Motor neuron (in vitro differentiated cells): ENCODE results near the gene TKFC. TPM values are rescaled to one million over a fixed set of nuclear protein-coding genes. Genes with fewer than 3 reads are reported as not detected.

ENCODE experiments used
- ATAC-seq, 8 experiments: fragments of 200-7000 bp; cut with Tn5 transposase; replicated peaks in 6 of 8; 2 replicates each; pipeline ENCODE4 v1.8.0; 2021; ENCODE audit warnings: mild to moderate bottlenecking in 8 of 8, moderate library complexity in 8 of 8
- H3K27ac ChIP-seq, 2 donors: fragments of 250-450 bp; sonication (Bioruptor Pico); 2 replicates each; pipeline ENCODE4 v1.9.0; 2021; ENCODE audit warnings: antibody characterized with exemption in 2 of 2, mild to moderate bottlenecking in 2 of 2, moderate library complexity in 1 of 2
- H3K4me1 ChIP-seq, 2 donors: fragments of 250-450 bp; sonication (Bioruptor Pico); replicated peaks in 1 of 2; 2 replicates each; pipeline ENCODE4 v1.6.1; 2021; ENCODE audit warnings: antibody characterized with exemption in 2 of 2, mild to moderate bottlenecking in 2 of 2, moderate library complexity in 1 of 2
- H3K4me3 ChIP-seq, 5 donors: fragments of 250-450 bp; sonication (Bioruptor Pico); 2 replicates each; pipeline ENCODE4 v1.9.0; 2021; ENCODE audit warnings: antibody characterized with exemption in 5 of 5, mild to moderate bottlenecking in 5 of 5, moderate library complexity in 4 of 5
- WGBS, 10 experiments: fragments of 450-650 bp; shearing (Covaris generic); methylation state at CpG; one replicate each; pipeline ENCODE4 v1.0.0; 2022; 5-methylcytosine and 5-hydroxymethylcytosine counted together
- in situ Hi-C, 9 experiments: fragments of 400-800 bp; cut with MboI; loops; one replicate each; pipeline ENCODE4 v1.15.0; 2021; ENCODE audit warnings: low sequenced_read_pairs in 9 of 9, low pct_unique_long_range_greater_than_20kb in 2 of 9; ENCODE audit not compliant: unreplicated experiment in 9 of 9
- total RNA-seq, 8 experiments: library from RNA; unstranded; fragments of 300-600 nt; gene quantifications; 2 replicates each; pipeline versions ENCODE4 v1.2.3 to v1.2.4, GENCODE V29; 2022

TKFC gene
- total RNA-seq, 8 experiments from 2014 or later, result 11.1 to 84.6 (median 20.1) TPM

- WGBS, 10 experiments, result no CpG with 5 or more reads among the region's 4 CpGs
- Histone ChIP-seq H3K27ac (no peak overlapping the region), H3K4me1 (peaks cover under 1 to 2% of the 10 kb centered on the region in 2 donors), H3K4me3 (no peak overlapping the region)
- ATAC-seq, result no peak
- in situ Hi-C loops, result loop anchor here in 1 of 9 experiments (25.0 kb wide), 1 partner anchor 296 kb away; no protein-coding TSS in a partner anchor
Measured at GRCh38 chr11:61341706-61342105, 8.7 kb downstream of the TKFC start.

- Histone ChIP-seq H3K4me3 (no peak overlapping the region), H3K4me1 (no peaks in the 10 kb centered on the region), H3K27ac (no peak overlapping the region)
- in situ Hi-C loops, result loop anchor here in 1 of 9 experiments (25.0 kb wide), 1 partner anchor 295 kb away; no protein-coding TSS in a partner anchor
- WGBS, 10 experiments, result 45 to 100% (median 88%) methylated on average over 1 to 9 of the region's 20 CpGs; no CpG with 5 or more reads in 3 of the 10 experiments
- no peak for ATAC-seq
Measured at GRCh38 chr11:61342207-61342803, 9.3 kb downstream of the TKFC start.

DNA sequence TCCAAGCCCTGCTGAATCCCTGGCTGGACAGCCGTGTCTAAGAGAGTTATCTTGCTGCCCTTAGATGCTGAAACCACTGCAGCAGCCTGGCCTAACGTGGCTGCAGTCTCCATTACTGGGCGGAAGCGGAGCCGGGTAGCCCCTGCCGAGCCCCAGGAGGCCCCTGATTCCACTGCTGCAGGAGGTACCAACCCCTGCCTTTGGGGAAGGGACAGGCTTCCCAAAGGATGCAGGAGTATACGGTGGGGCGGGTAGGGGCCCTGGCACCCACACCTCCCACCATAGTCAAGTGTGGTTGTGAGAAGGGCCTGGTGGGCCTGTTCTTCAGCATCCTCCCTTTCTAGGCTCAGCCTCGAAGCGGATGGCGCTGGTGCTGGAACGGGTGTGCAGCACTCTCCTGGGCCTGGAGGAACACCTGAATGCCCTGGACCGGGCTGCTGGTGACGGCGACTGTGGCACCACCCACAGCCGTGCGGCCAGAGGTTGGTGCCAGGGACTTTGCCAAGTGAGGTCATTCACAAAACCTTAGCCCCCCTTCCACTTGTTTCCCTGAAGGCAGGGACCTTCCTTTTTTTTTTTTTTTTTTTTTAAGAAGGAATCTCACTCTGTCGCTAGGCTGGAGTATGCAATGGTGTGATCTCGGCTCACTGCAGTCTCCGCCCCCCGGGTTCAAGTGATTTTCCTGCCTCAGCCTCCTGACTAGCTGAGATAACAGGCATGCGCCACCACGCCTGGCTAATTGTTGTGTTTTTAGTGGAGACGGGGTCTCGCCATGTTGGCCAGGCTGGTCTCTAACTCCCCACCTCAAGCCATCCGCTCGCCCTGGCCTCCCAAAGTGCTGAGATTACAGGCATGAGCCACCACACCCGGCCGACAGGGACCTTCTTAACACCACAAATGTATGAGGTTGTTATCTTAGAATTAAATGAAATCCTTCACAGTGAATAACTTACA, 11.0 kb downstream of the TKFC start:
- 88 to 97% (median 90%) methylated on average over 3 to 13 of the region's 29 CpGs; no CpG with 5 or more reads in 4 of the 10 experiments for WGBS, 10 experiments
- ATAC-seq, result no peak
- H3K4me1 ChIP-seq, result no peaks in the 10 kb centered on the region
- peak overlapping the region in 1 of 2 donors; percentile 69 for H3K27ac ChIP-seq
- no peak overlapping the region for H3K4me3 ChIP-seq
- in situ Hi-C loops, result loop anchor here in 1 of 9 experiments (25.0 kb wide), 1 partner anchor 293 kb away; no protein-coding TSS in a partner anchor

GRCh38 chr11:61345170-61345610, 12.2 kb downstream of the TKFC start:
- no peak overlapping the region for H3K4me3 ChIP-seq
- peak overlapping the region; percentile 45 to 69 for H3K27ac ChIP-seq
- in situ Hi-C loops, result loop anchor here in 1 of 9 experiments (25.0 kb wide), 1 partner anchor 292 kb away; no protein-coding TSS in a partner anchor
- ATAC-seq, result peak; percentile 54 to 97 (median 76)
- 0 to 80% (median 23%) methylated on average over 1 to 3 of the region's 4 CpGs; no CpG with 5 or more reads in 5 of the 10 experiments for WGBS, 10 experiments
- H3K4me1 ChIP-seq, result peaks cover 2 to 8% of the 10 kb centered on the region in 2 donors

- 60 to 100% (median 95%) methylated on average over 1 to 6 of the region's 14 CpGs; no CpG with 5 or more reads in 3 of the 10 experiments for WGBS, 10 experiments
- no peak overlapping the region for H3K4me3 ChIP-seq
- ATAC-seq, result no peak
- H3K27ac ChIP-seq, result no peak overlapping the region
- in situ Hi-C loops, result loop anchor here in 1 of 9 experiments (25.0 kb wide), 1 partner anchor 291 kb away; no protein-coding TSS in a partner anchor
- H3K4me1 ChIP-seq, result peaks cover 2 to 8% of the 10 kb centered on the region in 2 donors
Measured at GRCh38 chr11:61345954-61346843, 13.2 kb downstream of the TKFC start.

- in situ Hi-C loops, result loop anchor here in 1 of 9 experiments (25.0 kb wide), 1 partner anchor 289 kb away; no protein-coding TSS in a partner anchor
- ATAC-seq, result no peak
- 70 to 100% (median 93%) methylated on average over 1 to 4 of the region's 11 CpGs; no CpG with 5 or more reads in 5 of the 10 experiments for WGBS, 10 experiments
- Histone ChIP-seq H3K4me1 (peaks cover 2 to 8% of the 10 kb centered on the region in 2 donors), H3K27ac (no peak overlapping the region), H3K4me3 (no peak overlapping the region)
Measured at GRCh38 chr11:61347916-61348461, 15.0 kb downstream of the TKFC start.

DNA sequence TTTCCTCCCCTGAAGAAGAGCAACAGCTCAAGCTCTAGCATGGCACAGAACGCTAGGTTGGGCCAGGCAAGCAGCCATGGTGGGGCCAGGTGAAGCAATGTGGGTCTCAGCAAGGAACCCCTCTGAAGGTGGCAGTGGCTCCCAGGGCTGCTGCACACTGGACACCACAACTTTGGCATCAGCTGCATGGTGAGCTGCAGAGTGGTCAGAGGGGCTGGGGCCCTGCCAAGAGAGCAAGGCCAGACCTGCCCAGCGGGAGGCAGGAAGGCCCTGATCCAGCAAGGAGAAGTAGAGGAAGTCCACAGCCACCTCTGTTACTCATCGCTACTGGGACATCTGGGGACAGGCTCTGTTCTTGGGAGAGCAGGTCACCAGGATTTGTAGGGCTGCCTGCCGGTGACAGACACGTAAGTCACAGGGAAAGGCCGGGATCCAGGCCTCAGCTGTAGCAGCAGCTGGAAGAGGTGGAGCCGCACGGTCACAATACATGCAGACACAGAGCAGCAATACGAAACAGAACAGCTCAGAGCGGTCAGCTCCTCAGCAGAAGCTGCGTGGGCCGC, 16.2 kb downstream of the TKFC start:
- Histone ChIP-seq H3K4me1 (peaks cover 2 to 8% of the 10 kb centered on the region in 2 donors), H3K27ac (peak overlapping the region; percentile 67 to 85), H3K4me3 (no peak overlapping the region)
- in situ Hi-C loops, result loop anchor here in 1 of 9 experiments (25.0 kb wide), 1 partner anchor 288 kb away; no protein-coding TSS in a partner anchor
- WGBS, 10 experiments, result 60 to 100% (median 70%) methylated on average over 1 to 8 of the region's 12 CpGs; no CpG with 5 or more reads in 6 of the 10 experiments
- peak in 5 of 8 experiments; percentile 3 to 86 (median 77) for ATAC-seq

- in situ Hi-C loops, result loop anchor here in 1 of 9 experiments (25.0 kb wide), 1 partner anchor 287 kb away; no protein-coding TSS in a partner anchor
- peak overlapping the region; percentile 67 to 85 for H3K27ac ChIP-seq
- WGBS, 10 experiments, result 80 to 100% (median 91%) methylated on average over 1 to 6 of the region's 10 CpGs; no CpG with 5 or more reads in 6 of the 10 experiments
- no peak for ATAC-seq
- H3K4me1 ChIP-seq, result peaks cover 2 to 8% of the 10 kb centered on the region in 2 donors
- no peak overlapping the region for H3K4me3 ChIP-seq
Measured at GRCh38 chr11:61349916-61350315, 16.9 kb downstream of the TKFC start.

- WGBS, 10 experiments, result 67 to 100% methylated on average over 1 of the region's 1 CpG; no CpG with 5 or more reads in 8 of the 10 experiments
- H3K4me3 ChIP-seq, result no peak overlapping the region
- no peak for ATAC-seq
- H3K4me1 ChIP-seq, result peaks cover 2 to 8% of the 10 kb centered on the region in 2 donors
- in situ Hi-C loops, result no loop called here
- peak overlapping the region; percentile 67 to 85 for H3K27ac ChIP-seq
Measured at GRCh38 chr11:61350336-61350735, 17.3 kb downstream of the TKFC start.

- H3K4me1 ChIP-seq, result peaks cover 2 to 8% of the 10 kb centered on the region in 2 donors
- H3K4me3 ChIP-seq, result no peak overlapping the region
- ATAC-seq, result no peak
- in situ Hi-C loops, result no loop called here
- WGBS, 10 experiments, result 89 to 100% (median 100%) methylated on average over 1 to 5 of the region's 8 CpGs; no CpG with 5 or more reads in 5 of the 10 experiments
- no peak overlapping the region for H3K27ac ChIP-seq
Measured at GRCh38 chr11:61350803-61351202, 17.8 kb downstream of the TKFC start.

GRCh38 chr11:61352038-61352437, 19.0 kb downstream of the TKFC start:
- in situ Hi-C loops, result no loop called here
- ATAC-seq, result no peak
- 67 to 100% (median 88%) methylated on average over 1 to 6 of the region's 8 CpGs; no CpG with 5 or more reads in 1 of the 10 experiments for WGBS, 10 experiments
- Histone ChIP-seq H3K4me3 (no peak overlapping the region), H3K27ac (no peak overlapping the region), H3K4me1 (peaks cover 2 to 8% of the 10 kb centered on the region in 2 donors)
